Erythroblast (primary cell): ENCODE measurements around the gene CLCN2.

Source experiments
- DNase-seq, 2 experiments: peaks; one replicate each; lab custom pipeline; 2025; lab: John Stamatoyannopoulos, UW
- GATA1 ChIP-seq: IDR thresholded peaks from 2 replicates; pipeline ENCODE4 v1.6.1; 2011; ENCODE audit warnings: low read depth, mild to moderate bottlenecking, control low read depth, low read length, moderate library complexity
- POLR2A ChIP-seq: IDR thresholded peaks from 2 replicates; pipeline ENCODE4 v1.6.1; 2011; ENCODE audit warnings: mild to moderate bottlenecking, low read length

The CLCN2 gene

GRCh38 chr3:184360070-184360928 lies 1.1 kb downstream of the CLCN2 start:
- DNase-seq: no peak
- no peak for TF ChIP-seq POLR2A
- no peak for TF ChIP-seq GATA1

GRCh38 chr3:184359610-184360009 lies 1.8 kb downstream of the CLCN2 start:
- TF ChIP-seq GATA1 (no peak), POLR2A (no peak)
- no peak for DNase-seq

- DNase-seq: no peak
- TF ChIP-seq POLR2A (no peak), GATA1 (no peak)
Measured at GRCh38 chr3:184358921-184359350, 2.5 kb downstream of the CLCN2 start.

- no peak for DNase-seq
Measured at GRCh38 chr3:184358124-184358767, 3.2 kb downstream of the CLCN2 start.

GRCh38 chr3:184357248-184358123 lies 3.9 kb downstream of the CLCN2 start:
- DNase-seq: no peak
- TF ChIP-seq POLR2A (no peak), GATA1 (no peak)

More at GRCh38 chr3:184358124-184358767, 3.2 kb downstream of the CLCN2 start:
- TF ChIP-seq GATA1: no peak
- TF ChIP-seq POLR2A: no peak

- no peak for DNase-seq
- TF ChIP-seq GATA1 (no peak), POLR2A (no peak)
Measured at GRCh38 chr3:184355261-184356040, 6.0 kb downstream of the CLCN2 start.

GRCh38 chr3:184354754-184355153 lies 6.7 kb downstream of the CLCN2 start:
- TF ChIP-seq POLR2A (no peak), GATA1 (no peak)
- DNase-seq: no peak

GRCh38 chr3:184354121-184354728 lies 7.2 kb downstream of the CLCN2 start:
- DNase-seq: peak; percentile 51 to 73
- TF ChIP-seq POLR2A (no peak), GATA1 (no peak)

- no peak for DNase-seq
- TF ChIP-seq GATA1: no peak
- no peak for TF ChIP-seq POLR2A
Measured at GRCh38 chr3:184353546-184353941, 7.9 kb downstream of the CLCN2 start.

GRCh38 chr3:184352897-184353545 lies 8.4 kb downstream of the CLCN2 start:
- TF ChIP-seq GATA1: no peak
- TF ChIP-seq POLR2A: no peak
- no peak for DNase-seq

GRCh38 chr3:184352149-184352785 lies 9.1 kb downstream of the CLCN2 start:
- no peak for TF ChIP-seq GATA1
- TF ChIP-seq POLR2A: no peak
- DNase-seq: peak; percentile 32 to 67

GRCh38 chr3:184351511-184352148 lies 9.8 kb downstream of the CLCN2 start:
- DNase-seq: peak; percentile 61 to 65
- TF ChIP-seq POLR2A (no peak), GATA1 (no peak)
